Small intestine (tissue), 7 donors: Measurements from ENCODE around the gene CCDC180. TPM values are rescaled to one million over a fixed set of nuclear protein-coding genes. Genes with fewer than 3 reads are reported as not detected.
"Not testable (repeated sequence)": the region's sequence is repeated elsewhere in the genome, so short reads cannot be mapped to it uniquely, and the experiment has no call there.

Experiments used
- DNase-seq, 2 donors: peaks; one replicate each; pipeline versions ENCODE4 v3.0.0 to v3.0.0-alpha.2; 2013
- FAIRE-seq: peaks from 2 replicates; lab custom pipeline; 2012; peaks lifted over from hg19 to GRCh38; lab: Jason Lieb, UNC
- H3K27ac ChIP-seq, 3 donors: one replicate each; pipeline ENCODE4 v1.5.1; 2013; ENCODE audit warnings: low read length in 2 of 3, mild to moderate bottlenecking in 2 of 3, control low read depth in 1 of 3, inconsistent platforms in 1 of 3, low read depth in 1 of 3, moderate library complexity in 1 of 3
- H3K27me3 ChIP-seq, 3 donors: one replicate each; pipeline ENCODE4 v1.6.1; 2013; ENCODE audit warnings: low read length in 3 of 3, inconsistent platforms in 1 of 3; ENCODE audit not compliant: control insufficient read depth in 3 of 3, insufficient read depth in 3 of 3
- H3K36me3 ChIP-seq, 3 donors: one replicate each; pipeline ENCODE4 v1.6.1; 2013; ENCODE audit warnings: low read length in 3 of 3, inconsistent platforms in 1 of 3, low read depth in 1 of 3, mild to moderate bottlenecking in 1 of 3, moderate library complexity in 1 of 3; ENCODE audit not compliant: control insufficient read depth in 3 of 3, insufficient read depth in 2 of 3
- H3K4me1 ChIP-seq, 3 donors: one replicate each; pipeline ENCODE4 v1.6.1; 2013; ENCODE audit warnings: low read length in 2 of 3, inconsistent platforms in 1 of 3, low read depth in 1 of 3, mild to moderate bottlenecking in 1 of 3, moderate library complexity in 1 of 3; ENCODE audit not compliant: control insufficient read depth in 3 of 3, insufficient read depth in 2 of 3
- H3K4me3 ChIP-seq, 3 donors: one replicate each; pipeline ENCODE4 v1.5.1; 2013; ENCODE audit warnings: low read length in 3 of 3, control low read depth in 1 of 3, inconsistent platforms in 1 of 3, low read depth in 1 of 3, mild to moderate bottlenecking in 1 of 3, moderate library complexity in 1 of 3
- H3K9me3 ChIP-seq, 2 donors: one replicate each; pipeline ENCODE4 v1.6.1; 2013; ENCODE audit warnings: low read depth in 1 of 2, low read length in 1 of 2; ENCODE audit not compliant: control insufficient read depth in 2 of 2, insufficient read depth in 1 of 2
- WGBS, 3 donors: extraction: QIAGEN DNeasy Blood & Tissue Kit; methylation state at CpG; one replicate each; pipeline ENCODE4 v1.1.7; 2013; 5-methylcytosine and 5-hydroxymethylcytosine counted together
- polyA plus RNA-seq, 4 donors: library from polyadenylated mRNA; stranded (reverse) in 3 of 4; unstranded in 1 of 4; fragments of 200-250 nt in 3 of 4; fragments of 120-200 nt in 1 of 4; gene quantifications; one replicate each; pipeline versions ENCODE4 v1.2.1 to v1.2.3, GENCODE V29; 2013
- donor health status: healthy with polysubstance abuse.
- donor health status: control.
- donor health status: control.
- donor health status: Bipolar disorder and iron deficiency.
- donor health status: healthy.

Gene CCDC180
- polyA plus RNA-seq, 4 donors, result 1.5 to 7.7 TPM; not detected in 2

GRCh38 chr9:97321251-97321650 is 13.8 kb downstream of the CCDC180 start:
- Histone ChIP-seq H3K9me3 (no peaks in the 10 kb centered on the region), H3K36me3 (peaks cover 0 to 58% (median 0%) of the 10 kb centered on the region in 3 donors), H3K27me3 (no peaks in the 10 kb centered on the region), H3K27ac (no peak overlapping the region), H3K4me3 (no peak overlapping the region), H3K4me1 (no peaks in the 10 kb centered on the region)
- 74 to 85% (median 75%) methylated on average over 1 of the region's 1 CpG for WGBS, 3 donors
- no peak for DNase-seq
- no peak for FAIRE-seq

GRCh38 chr9:97321691-97322090 is 14.2 kb downstream of the CCDC180 start:
- no peak for DNase-seq
- H3K27ac ChIP-seq, result no peak overlapping the region
- 69 to 78% (median 77%) methylated on average over 4 of the region's 4 CpGs for WGBS, 3 donors
- FAIRE-seq, result no peak
- H3K27me3 ChIP-seq, result no peaks in the 10 kb centered on the region
- H3K36me3 ChIP-seq, result peaks cover 0 to 57% (median 0%) of the 10 kb centered on the region in 3 donors
- H3K9me3 ChIP-seq, result no peaks in the 10 kb centered on the region
- H3K4me3 ChIP-seq, result no peak overlapping the region
- H3K4me1 ChIP-seq, result no peaks in the 10 kb centered on the region

DNA sequence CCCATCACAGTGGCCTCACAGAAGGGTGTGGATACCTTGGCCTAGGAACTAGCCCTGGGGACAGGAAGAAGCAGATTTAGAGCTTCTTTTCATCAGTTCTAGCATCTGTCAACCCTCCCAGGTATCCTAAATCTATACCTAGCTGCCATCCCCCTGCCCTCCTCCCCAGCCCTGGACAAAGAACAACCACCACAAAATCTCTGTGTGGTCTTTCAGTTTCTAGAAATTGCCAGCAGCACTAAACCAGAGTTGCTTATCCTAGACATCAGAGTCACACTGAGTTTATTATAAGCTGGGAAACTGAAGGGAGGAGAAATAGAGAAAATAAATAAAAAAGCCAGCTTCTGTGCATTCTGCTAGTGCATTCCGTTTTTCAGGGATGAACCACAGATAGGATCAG is 14.6 kb downstream of the CCDC180 start:
- FAIRE-seq (no peak), DNase-seq (no peak)
- Histone ChIP-seq H3K4me1 (no peaks in the 10 kb centered on the region), H3K27ac (no peak overlapping the region), H3K9me3 (no peaks in the 10 kb centered on the region), H3K36me3 (peaks cover 0 to 53% (median 0%) of the 10 kb centered on the region in 3 donors), H3K4me3 (no peak overlapping the region), H3K27me3 (no peaks in the 10 kb centered on the region)
- WGBS, 3 donors, result 76 to 89% (median 81%) methylated on average over 1 of the region's 1 CpG

GRCh38 chr9:97324954-97325353 is 17.5 kb downstream of the CCDC180 start:
- FAIRE-seq, result no peak
- no peaks in the 10 kb centered on the region for H3K27me3 ChIP-seq
- no peaks in the 10 kb centered on the region for H3K9me3 ChIP-seq
- no peak for DNase-seq
- H3K4me1 ChIP-seq, result no peaks in the 10 kb centered on the region
- H3K4me3 ChIP-seq, result no peak overlapping the region
- WGBS, 3 donors, result 85 to 92% (median 89%) methylated on average over 5 of the region's 5 CpGs
- peaks cover 0 to 40% (median 0%) of the 10 kb centered on the region in 3 donors for H3K36me3 ChIP-seq
- H3K27ac ChIP-seq, result no peak overlapping the region

DNA sequence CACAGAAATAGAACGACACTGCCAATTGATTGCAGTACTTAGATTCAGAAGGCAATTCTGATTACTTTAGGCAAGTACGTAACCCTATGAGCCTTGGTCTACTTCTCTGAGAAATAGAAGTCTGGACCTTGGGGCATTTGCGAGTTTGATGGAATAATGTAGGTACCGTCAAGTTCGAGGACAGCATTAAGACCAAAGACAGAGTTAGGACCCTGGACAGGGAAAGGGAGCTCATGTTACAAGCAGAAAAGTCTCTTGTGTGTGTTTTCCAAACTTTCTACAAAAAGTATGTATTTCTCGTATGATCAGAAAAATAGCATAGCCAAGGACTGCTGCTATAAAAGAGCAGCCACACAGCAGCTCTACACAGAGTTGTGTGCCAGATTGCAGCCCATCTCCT is 20.1 kb downstream of the CCDC180 start:
- H3K4me1 ChIP-seq, result no peaks in the 10 kb centered on the region
- DNase-seq (no peak), FAIRE-seq (no peak)
- no peaks in the 10 kb centered on the region for H3K9me3 ChIP-seq
- H3K27me3 ChIP-seq, result no peaks in the 10 kb centered on the region
- no peak overlapping the region for H3K27ac ChIP-seq
- no peak overlapping the region for H3K4me3 ChIP-seq
- 86 to 95% (median 89%) methylated on average over 6 of the region's 6 CpGs for WGBS, 3 donors
- H3K36me3 ChIP-seq, result peaks cover 0 to 29% (median 0%) of the 10 kb centered on the region in 3 donors

GRCh38 chr9:97332993-97333392 is 25.5 kb downstream of the CCDC180 start:
- Histone ChIP-seq H3K4me1 (no peaks in the 10 kb centered on the region), H3K27ac (no peak overlapping the region), H3K36me3 (no peaks in the 10 kb centered on the region), H3K27me3 (no peaks in the 10 kb centered on the region), H3K4me3 (no peak overlapping the region), H3K9me3 (no peaks in the 10 kb centered on the region)
- 90 to 98% (median 97%) methylated on average over 3 of the region's 3 CpGs for WGBS, 3 donors
- no peak for FAIRE-seq
- DNase-seq, result no peak

DNA sequence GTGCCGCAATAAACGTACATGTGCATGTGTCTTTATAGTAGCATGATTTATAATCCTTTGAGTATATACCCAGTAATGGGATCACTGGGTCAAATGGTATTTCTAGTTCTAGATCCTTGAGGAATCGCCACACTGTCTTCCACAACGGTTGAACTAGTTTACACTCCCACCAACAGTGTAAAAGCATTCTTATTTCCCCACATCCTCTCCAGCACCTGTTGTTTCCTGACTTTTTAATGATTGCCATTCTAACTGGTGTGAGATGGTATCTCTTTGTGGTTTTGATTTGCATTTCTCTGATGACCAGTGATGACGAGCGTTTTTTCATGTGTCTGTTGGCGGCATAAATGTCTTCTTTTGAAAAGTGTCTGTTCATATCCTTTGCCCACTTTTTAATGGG is 28.2 kb downstream of the CCDC180 start:
- not testable (repeated sequence) for H3K36me3 ChIP-seq, H3K4me3 ChIP-seq, H3K27me3 ChIP-seq, FAIRE-seq, DNase-seq, H3K4me1 ChIP-seq, H3K9me3 ChIP-seq, H3K27ac ChIP-seq
- 94 to 99% (median 97%) methylated on average over 7 of the region's 7 CpGs for WGBS, 3 donors

DNA sequence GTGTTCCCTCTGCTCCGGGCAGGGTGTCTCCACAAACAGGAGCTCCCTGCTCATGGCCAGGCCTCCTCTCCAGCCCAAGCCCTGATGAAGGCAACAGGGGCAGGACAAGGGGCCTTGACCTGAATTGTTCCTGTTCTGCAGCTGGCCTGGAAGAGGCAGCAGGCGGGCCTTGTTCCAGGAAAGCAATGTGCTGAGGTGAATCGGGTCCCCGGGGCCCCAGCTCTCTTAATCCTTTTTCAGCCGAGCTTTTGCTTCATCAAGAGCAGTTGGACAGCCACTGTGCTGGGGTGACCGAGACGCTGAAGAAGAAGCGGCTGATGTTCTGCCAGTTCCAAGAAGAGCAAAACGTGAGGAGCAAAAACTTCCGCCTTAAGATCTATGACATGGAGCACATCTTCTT is 41.4 kb downstream of the CCDC180 start:
- WGBS, 3 donors, result 90 to 93% (median 92%) methylated on average over 10 of the region's 10 CpGs
- no peak overlapping the region for H3K27ac ChIP-seq
- H3K4me1 ChIP-seq, result peaks cover 0 to 3% (median 0%) of the 10 kb centered on the region in 3 donors
- FAIRE-seq (no peak), DNase-seq (no peak)
- no peaks in the 10 kb centered on the region for H3K9me3 ChIP-seq
- H3K36me3 ChIP-seq, result peaks cover 0 to 12% (median 0%) of the 10 kb centered on the region in 3 donors
- no peak overlapping the region for H3K4me3 ChIP-seq
- H3K27me3 ChIP-seq, result no peaks in the 10 kb centered on the region

GRCh38 chr9:97349400-97349799 is 41.9 kb downstream of the CCDC180 start:
- no peak for FAIRE-seq
- no peak for DNase-seq
- Histone ChIP-seq H3K27me3 (no peaks in the 10 kb centered on the region), H3K27ac (no peak overlapping the region), H3K4me1 (peaks cover 0 to 3% (median 0%) of the 10 kb centered on the region in 3 donors), H3K9me3 (no peaks in the 10 kb centered on the region), H3K36me3 (peaks cover 0 to 12% (median 0%) of the 10 kb centered on the region in 3 donors), H3K4me3 (no peak overlapping the region)
- 81 to 100% (median 96%) methylated on average over 1 of the region's 1 CpG for WGBS, 3 donors
